C1 segment of cervical spinal cord (tissue), 14 donors: ENCODE results near the gene RC3H2.
A peak's percentile ranks its signal among the peaks of the same experiment; 100 is the strongest.
"Not testable (repeated sequence)": the region's sequence is repeated elsewhere in the genome, so short reads cannot be mapped to it uniquely, and the experiment has no call there.

ENCODE experiments used
- DNase-seq, 14 donors: peaks; one replicate each; lab custom pipeline; 2025; lab: John Stamatoyannopoulos, UW

Gene RC3H2

GRCh38 chr9:122846371-122846940 is 58.7 kb downstream of the RC3H2 start:
- no peak for DNase-seq

- no peak for DNase-seq
Observed at GRCh38 chr9:122845116-122845515, 60.0 kb downstream of the RC3H2 start.

DNA sequence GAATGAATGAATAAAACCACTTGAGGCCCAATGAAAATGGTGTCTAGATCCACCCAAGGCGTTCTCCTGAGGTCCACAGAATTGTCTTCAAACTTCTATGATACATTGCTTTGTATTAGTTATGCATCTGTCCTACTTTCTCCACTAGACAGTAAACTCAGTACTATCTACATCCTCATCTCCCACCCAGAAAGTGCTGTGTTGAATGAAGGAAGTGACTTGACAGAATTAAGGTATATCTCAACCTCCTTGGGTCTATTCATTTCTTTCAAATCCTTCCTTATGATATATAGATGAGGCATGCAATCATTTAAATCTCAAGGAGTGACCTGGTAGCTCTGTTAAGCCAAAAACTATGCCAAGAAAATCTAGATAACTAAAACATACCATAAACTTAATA is 61.0 kb downstream of the RC3H2 start:
- DNase-seq, result no peak

GRCh38 chr9:122841501-122841900 is 63.7 kb downstream of the RC3H2 start:
- DNase-seq, result no peak

- DNase-seq, result not testable (repeated sequence)
Observed at GRCh38 chr9:122838441-122838840, 66.7 kb downstream of the RC3H2 start.

DNA sequence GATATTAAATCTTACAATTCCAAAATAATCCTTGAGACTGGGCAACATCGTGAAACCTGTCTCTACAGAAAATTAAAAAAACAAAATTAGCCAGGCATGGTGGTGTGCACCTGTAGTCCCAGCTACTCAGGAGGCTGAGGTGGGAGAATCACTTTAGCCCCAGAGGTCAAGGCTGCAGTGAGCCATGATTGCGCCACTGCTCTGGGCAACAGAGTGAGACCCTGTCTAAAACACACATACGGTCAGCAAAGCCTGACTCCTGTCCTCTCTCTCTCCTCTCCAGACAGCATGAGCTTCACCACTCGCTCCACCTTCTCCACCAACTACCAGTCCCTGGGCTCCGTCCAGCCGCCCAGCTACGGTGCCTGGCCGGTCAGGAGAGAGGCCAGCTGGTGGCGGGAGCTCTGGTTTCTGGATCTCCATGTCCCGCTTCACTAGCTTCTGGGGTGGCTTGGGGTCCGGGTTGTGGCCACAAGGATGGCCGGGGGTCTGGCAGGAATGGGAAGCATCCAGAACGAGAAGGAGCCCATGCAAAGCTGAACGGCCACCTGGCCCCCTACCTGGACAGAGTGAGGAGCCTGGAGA is 67.8 kb downstream of the RC3H2 start:
- DNase-seq, result no peak

GRCh38 chr9:122835313-122835731 is 69.8 kb downstream of the RC3H2 start:
- peak in 3 of 14 donors; percentile 23 to 97 (median 29) for DNase-seq

- DNase-seq, result no peak
Observed at GRCh38 chr9:122832194-122832593, 73.0 kb downstream of the RC3H2 start.

GRCh38 chr9:122828965-122829284 is 76.2 kb downstream of the RC3H2 start:
- not testable (repeated sequence) for DNase-seq

DNA sequence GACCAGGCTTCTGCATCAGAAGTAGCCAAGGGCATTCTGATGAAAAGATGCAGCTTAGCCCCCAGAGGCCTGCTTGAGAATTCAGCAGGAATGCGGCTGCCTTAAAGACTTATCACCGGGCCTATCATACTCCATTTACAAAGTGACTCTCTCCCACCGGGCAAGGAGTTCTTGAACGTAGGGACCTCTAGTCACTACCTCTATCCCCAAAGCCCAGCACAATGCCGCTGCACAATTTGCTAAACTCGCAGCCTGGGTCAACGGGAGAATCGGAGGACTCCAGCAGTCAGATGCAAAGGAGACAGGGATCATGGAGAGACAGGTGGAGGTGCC is 77.4 kb downstream of the RC3H2 start:
- DNase-seq, result peak in 1 of 14 donors; percentile 9

DNA sequence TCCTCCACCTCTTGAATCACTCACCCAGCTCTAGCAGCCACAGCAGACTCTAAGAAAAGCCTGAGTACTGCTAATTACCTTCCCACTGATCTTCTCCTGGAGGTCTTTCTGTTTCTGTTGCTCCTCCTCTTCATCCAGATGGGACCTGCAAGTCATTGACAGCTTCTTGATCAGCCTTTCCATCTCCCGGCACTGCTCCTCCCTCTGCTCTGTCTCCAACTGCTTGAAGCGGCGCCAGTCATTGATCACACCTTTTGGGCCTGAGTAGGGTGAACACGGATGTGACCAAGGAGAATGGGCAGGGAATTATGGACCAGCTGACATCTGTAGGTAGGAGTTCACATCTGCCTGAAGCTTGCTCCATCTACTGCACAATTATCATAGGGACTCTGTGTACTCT is 82.2 kb downstream of the RC3H2 start:
- no peak for DNase-seq

DNA sequence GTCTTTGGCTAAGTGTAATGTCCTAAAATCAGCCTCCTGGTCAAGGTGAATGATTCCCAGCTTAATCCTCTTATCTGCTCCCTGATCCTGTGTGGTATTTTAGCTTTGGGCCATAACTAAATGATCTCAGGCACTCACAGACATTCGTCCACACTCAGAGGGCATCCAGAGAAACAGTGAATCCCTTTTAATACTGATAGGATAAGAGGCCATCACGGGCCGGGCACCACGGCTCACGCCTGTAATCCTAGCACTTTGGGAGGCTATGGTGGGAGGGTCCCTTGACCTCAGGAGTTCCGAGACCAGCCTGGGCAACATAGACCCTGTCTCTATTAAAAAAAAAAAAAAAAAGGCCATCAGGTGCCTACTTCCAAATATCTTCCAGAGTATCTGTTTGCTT is 83.1 kb downstream of the RC3H2 start:
- DNase-seq, result no peak

DNA sequence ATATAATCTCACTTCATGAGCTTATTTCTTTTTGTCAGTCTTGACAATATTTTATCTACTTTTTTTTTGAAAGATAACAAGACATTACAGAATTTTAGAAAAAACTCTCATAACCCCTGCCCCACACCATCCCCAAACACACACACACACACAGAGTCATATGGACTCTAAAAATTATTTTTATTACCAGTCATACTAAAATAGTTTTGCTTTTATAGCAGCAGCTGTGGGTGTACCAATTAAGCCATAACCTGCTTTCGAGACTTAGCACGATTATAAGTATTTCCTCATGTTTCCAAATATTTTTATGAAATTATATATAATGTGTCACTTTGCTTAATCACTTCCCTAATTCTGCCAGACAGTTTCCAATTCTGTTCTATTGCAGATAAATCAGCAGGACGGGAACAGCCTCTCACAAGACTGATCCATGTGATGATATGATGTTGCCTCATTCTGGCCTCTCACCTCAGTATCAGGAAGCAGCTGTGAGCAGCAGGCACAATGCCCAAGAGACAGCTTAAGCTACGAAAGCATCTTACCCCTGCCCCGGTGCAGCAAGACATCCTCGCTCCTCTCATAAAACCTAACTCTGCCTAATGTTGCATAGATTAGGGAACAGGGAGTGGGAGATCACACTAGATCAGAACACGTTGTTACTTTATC is 83.7 kb downstream of the RC3H2 start:
- DNase-seq, result no peak

- no peak for DNase-seq
Observed at GRCh38 chr9:122820490-122820845, 84.7 kb downstream of the RC3H2 start.

DNA sequence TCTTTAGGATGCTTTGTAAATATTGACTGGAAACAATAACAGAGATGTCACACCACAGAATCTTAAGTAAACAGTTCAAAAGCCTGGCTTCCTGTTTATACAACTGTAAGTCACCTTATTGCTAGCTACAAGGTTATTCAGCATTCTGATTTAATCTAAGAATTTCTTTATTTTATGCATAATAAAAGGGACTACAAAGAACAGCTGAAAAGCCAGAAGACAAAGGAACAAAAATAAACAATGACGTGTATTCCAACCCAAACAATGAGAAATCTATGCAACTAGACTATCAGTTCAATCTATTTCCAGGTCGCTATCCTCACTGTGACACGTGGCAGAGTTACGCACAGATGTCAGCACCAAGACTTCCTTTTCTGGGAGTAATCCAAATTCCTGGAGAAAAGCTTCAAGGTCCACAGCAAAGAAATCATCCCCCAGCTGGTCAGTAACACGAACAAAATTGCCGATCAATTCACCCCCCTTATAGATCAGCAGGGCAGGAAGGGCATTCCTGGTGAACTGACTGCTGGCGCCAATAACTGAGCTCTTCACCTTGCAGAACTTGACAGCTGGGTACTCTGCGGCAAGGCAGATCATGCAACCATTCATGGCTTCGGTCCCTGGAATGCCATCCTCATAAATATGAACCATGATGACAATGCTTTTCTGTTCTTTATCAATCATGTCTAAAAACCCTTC is 85.2 kb downstream of the RC3H2 start:
- no peak for DNase-seq

- no peak for DNase-seq
Observed at GRCh38 chr9:122819326-122819725, 85.8 kb downstream of the RC3H2 start.

DNA sequence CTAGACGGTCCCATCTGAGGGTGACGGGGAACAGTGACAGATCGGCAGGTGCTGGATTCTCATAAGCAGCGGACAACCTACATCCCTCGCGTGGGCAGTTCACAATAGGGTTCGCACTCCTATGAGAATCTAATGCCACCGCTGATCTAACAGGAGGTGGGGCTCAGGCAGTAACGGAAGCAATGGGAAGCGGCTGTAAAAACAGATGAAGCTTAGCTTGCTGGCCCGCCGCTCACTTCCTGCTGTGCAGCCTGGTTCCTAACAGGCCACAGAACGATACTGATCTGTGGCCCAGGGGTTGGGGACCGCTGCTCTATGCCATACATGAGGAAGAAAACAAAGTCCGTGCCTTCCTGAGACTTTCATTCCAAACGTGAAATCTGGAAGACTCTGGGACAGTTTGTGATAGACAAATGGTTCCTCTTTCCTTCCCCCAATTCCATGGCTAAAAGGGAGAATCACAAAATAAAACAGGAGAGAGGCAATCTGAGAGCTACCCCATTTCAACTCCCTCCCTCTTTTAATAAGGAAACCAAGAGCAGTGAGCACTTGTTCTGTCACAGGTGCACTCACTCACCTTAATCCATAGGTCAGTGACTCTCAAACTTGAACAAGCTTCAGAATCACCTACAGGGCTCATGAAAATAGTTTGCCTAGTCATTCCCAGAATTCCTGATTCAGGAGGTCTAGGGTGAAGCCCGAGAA is 88.8 kb downstream of the RC3H2 start:
- DNase-seq, result peak in 1 of 14 donors; percentile 22

DNA sequence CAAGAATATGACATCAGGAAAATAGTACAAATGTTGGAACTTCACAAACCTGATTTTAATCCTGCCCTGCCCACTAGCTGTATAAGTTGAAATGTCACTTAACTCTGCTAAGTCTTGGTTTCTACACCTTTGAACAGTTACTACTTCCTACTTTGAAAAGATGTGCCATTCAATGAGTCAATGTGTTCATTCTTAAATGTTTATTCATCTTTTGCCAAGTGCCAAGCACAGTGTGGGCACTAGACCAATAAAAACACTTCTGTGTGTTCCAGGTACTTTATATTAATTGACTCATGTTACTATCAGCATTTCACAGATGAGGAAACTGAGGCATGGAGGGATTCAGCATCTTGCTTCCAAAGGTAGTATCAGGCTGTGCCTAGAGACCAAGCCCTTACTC is 89.6 kb downstream of the RC3H2 start:
- DNase-seq, result no peak

DNA sequence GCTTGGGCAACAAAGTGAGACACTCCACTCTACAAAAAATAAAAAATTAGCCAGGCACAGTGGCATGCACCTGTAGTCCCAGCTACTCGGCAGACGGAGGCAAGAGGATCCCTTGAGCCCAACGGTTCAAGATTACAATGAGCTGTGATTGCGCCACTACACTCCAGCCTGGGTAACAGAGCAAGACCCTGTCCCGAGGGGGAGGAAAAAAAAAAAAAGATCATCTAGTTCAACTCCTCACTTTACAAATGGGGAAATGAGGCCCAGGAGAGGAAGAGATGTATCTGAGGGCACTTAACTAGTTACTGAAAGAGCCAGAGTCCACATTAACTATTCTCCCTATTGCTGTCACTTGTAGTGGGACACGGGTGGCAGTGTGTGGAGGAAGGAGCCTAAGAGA is 90.6 kb downstream of the RC3H2 start:
- no peak for DNase-seq

- peak in 1 of 14 donors; percentile 66 for DNase-seq
Observed at GRCh38 chr9:122812736-122813135, 92.4 kb downstream of the RC3H2 start.

DNA sequence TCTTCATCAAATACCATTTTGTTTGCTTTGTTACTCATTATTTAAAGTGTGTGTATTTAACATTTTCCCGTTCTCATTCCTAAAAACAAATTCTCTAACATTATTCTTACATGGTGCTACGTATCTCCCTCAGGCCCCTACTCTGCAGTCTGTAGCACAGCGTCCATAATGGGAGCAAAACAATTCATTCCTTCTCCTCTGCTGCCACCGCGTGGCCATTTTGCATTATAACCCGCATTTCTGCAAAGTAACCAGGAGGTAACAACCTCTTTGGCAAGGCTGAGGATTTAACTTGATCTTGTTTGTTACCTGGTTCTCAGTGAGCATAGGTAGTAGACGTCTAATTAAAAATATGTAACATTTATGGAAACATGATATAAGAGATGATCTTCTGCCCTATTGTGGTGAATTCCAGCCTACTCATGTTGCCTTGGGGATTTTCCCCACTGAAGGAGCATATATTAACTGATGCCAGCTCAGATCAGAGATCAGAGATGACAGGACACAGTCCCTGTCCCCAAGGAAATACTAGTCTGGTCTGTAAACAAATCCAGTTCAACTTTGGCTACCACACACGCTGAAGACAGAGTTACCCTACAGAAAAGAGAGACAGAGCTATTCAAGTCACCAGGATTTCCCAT is 94.7 kb downstream of the RC3H2 start:
- DNase-seq, result peak in 11 of 14 donors; percentile 9 to 62 (median 43)

DNA sequence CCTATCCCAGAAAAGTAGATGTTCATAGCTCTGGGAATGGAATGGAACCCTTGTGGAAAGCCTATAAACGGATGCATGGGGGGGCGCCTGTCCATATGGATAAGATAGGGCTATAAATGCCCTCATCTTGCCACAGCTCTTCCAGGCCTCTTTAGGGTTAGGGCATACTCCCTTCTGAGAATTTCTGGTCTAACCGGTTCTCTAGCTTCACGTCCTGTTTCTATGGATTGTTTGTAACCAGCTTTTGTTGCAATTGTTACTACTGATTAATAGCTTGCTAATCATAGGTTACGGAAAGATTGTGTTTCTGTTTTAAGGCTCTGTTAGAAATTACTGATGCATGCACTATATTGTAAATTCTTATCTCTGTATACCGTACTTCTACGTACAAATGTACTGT is 95.9 kb downstream of the RC3H2 start:
- DNase-seq, result not testable (repeated sequence)
